HEK293 (cell line): ENCODE results near the gene TMEM179.

ENCODE experiments used
- ZNF132 ChIP-seq: fragments of 450-650 bp; formaldehyde crosslinking; IDR thresholded peaks from 2 replicates; pipeline ENCODE4 v1.5.1; 2017; ENCODE audit warnings: missing biosample characterization, missing genetic modification characterization, borderline replicate concordance
- ZNF704 ChIP-seq: fragments of 450-650 bp; formaldehyde crosslinking; IDR thresholded peaks from 2 replicates; pipeline ENCODE4 v1.5.1; 2016; ENCODE audit warnings: missing biosample characterization, missing genetic modification characterization

- TF ChIP-seq ZNF704 (tag by site-specific recombination) (no peak), ZNF132 (tag by site-specific recombination) (no peak)
Measured at GRCh38 chr14:104638927-104639450, 34.4 kb upstream of the TMEM179 start.
